ENCODE results near the gene IMMP2L.

- no peak for TF ChIP-seq CTCF (IDR thresholded peaks at IDR 0.05)
- no peak for TF ChIP-seq POLR2A (IDR thresholded peaks at IDR 0.05)
Observed at GRCh38 chr7:110964775-110965174, 597.5 kb downstream of the IMMP2L start.

All from right lobe of liver (tissue), 4 donors.